Measurements from ENCODE around the gene BCLAF3. TPM values are rescaled to one million over a fixed set of nuclear protein-coding genes. Genes with fewer than 3 reads are reported as not detected.

The BCLAF3 gene
- total RNA-seq, 1 donor from 2014 or later = 9.1 TPM

- no peak for DNase-seq (ENCODE audit: extremely low spot score, unreplicated experiment)
- Mint-ChIP-seq H3K27ac (no peak overlapping the region), H3K4me3 (no peak overlapping the region), H3K4me1 (ENCODE audit: unreplicated experiment) (no peaks in the 10 kb centered on the region), H3K36me3 (peaks cover 14% of the 10 kb centered on the region), H3K9me3 (no peaks in the 10 kb centered on the region), H3K27me3 (no peaks in the 10 kb centered on the region)
- TF ChIP-seq CTCF (conservative IDR thresholded peaks at IDR 0.05) = no peak
Measured at GRCh38 chrX:19949340-19949739, 41.5 kb downstream of the BCLAF3 start.

GRCh38 chrX:19947612-19948011 is 43.2 kb downstream of the BCLAF3 start:
- H3K4me1 Mint-ChIP-seq (ENCODE audit: unreplicated experiment) = no peaks in the 10 kb centered on the region
- no peaks in the 10 kb centered on the region for H3K9me3 Mint-ChIP-seq
- H3K36me3 Mint-ChIP-seq = peaks cover 14% of the 10 kb centered on the region
- no peak overlapping the region for H3K4me3 Mint-ChIP-seq
- H3K27ac Mint-ChIP-seq = no peak overlapping the region
- no peaks in the 10 kb centered on the region for H3K27me3 Mint-ChIP-seq
- no peak for TF ChIP-seq CTCF (conservative IDR thresholded peaks at IDR 0.05)
- DNase-seq (ENCODE audit: extremely low spot score, unreplicated experiment) = no peak

Small RNA genes within 50 kb of the gene (microRNA-seq; reads per million reads assigned to microRNA genes)
- gene MIR23C = 19.3 reads per million, percentile 42 among the genes with 10 or more reads in this experiment

Other genes with a start within 250 kb of the BCLAF3 start
- gene SH3KBP1, start 103.5 kb downstream of the BCLAF3 start, total RNA-seq (ENCODE audit: low replicate concordance) = 11.5 TPM in 2 replicates
- gene MAP7D2, start 125.8 kb upstream of the BCLAF3 start, total RNA-seq (ENCODE audit: low replicate concordance) = 2.0 and 2.8 TPM in 2 replicates
- gene EIF1AX, start 150.8 kb upstream of the BCLAF3 start, total RNA-seq (ENCODE audit: low replicate concordance) = 95.2 and 96.8 TPM in 2 replicates